Measurements from ENCODE around the gene CHGA.

The CHGA gene

GRCh38 chr14:92968291-92969020 is 45.5 kb downstream of the CHGA start:
- TF ChIP-seq, protein P1, sequence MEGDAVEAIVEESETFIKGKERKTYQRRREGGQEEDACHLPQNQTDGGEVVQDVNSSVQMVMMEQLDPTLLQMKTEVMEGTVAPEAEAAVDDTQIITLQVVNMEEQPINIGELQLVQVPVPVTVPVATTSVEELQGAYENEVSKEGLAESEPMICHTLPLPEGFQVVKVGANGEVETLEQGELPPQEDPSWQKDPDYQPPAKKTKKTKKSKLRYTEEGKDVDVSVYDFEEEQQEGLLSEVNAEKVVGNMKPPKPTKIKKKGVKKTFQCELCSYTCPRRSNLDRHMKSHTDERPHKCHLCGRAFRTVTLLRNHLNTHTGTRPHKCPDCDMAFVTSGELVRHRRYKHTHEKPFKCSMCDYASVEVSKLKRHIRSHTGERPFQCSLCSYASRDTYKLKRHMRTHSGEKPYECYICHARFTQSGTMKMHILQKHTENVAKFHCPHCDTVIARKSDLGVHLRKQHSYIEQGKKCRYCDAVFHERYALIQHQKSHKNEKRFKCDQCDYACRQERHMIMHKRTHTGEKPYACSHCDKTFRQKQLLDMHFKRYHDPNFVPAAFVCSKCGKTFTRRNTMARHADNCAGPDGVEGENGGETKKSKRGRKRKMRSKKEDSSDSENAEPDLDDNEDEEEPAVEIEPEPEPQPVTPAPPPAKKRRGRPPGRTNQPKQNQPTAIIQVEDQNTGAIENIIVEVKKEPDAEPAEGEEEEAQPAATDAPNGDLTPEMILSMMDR (IDR thresholded peaks at IDR 0.05; ENCODE audit: insufficient read depth, low read length, missing control alignments), result no peak
- POLR2A ChIA-PET, result no interaction called here
- CTCF ChIA-PET, result interaction anchor here (1.0 to 4.4 kb wide), 5 partner anchors 16 to 192 kb away, joined by 3 to 20 read pairs (median 5); no protein-coding TSS in a partner anchor
- no peak overlapping the region for H3K4me3 ChIP-seq (ENCODE audit: low read depth, low read length)
- DNase-seq (ENCODE audit: low read depth, low spot score), result no peak

DNA sequence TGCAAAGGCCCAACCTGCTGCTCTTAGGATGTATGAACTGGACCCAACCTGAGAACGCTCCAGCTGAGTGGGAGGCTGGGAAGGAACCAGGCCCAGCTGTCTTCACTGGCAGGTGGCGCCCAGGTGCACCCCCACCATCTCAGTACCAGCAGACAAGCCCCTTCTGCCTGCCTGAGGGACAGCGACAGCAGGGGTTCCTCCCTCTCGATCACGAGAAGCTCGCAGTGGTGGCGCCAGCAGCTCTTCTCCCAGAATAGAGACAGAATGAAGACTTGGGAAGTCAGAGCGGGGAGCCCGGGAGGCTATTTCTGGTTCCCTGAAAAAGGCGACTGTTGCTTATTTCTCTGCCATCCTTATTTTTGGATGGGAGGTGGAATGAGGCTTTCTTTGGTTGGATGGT is 46.5 kb downstream of the CHGA start:
- POLR2A ChIA-PET, result no interaction called here

GRCh38 chr14:92969871-92970270 is 46.9 kb downstream of the CHGA start:
- ChIA-PET CTCF (interaction anchor here (1.4 to 4.4 kb wide), 3 partner anchors 17 to 147 kb away, joined by 5 to 20 read pairs (median 9); no protein-coding TSS in a partner anchor), POLR2A (no interaction called here)
- DNase-seq (ENCODE audit: low read depth, low spot score), result no peak
- no peak overlapping the region for H3K4me3 ChIP-seq (ENCODE audit: low read depth, low read length)
- TF ChIP-seq, protein P1 (IDR thresholded peaks at IDR 0.05; ENCODE audit: insufficient read depth, low read length, missing control alignments), result no peak

More for the DNA sequence above, 46.5 kb downstream of the CHGA start:
- DNase-seq (ENCODE audit: low read depth, low spot score), result no peak
- TF ChIP-seq, protein P1 (IDR thresholded peaks at IDR 0.05; ENCODE audit: insufficient read depth, low read length, missing control alignments), result no peak
- H3K4me3 ChIP-seq (ENCODE audit: low read depth, low read length), result no peak overlapping the region
- CTCF ChIA-PET, result interaction anchor here (1.0 to 4.4 kb wide), 4 partner anchors 17 to 191 kb away, joined by 3 to 20 read pairs (median 7); no protein-coding TSS in a partner anchor

DNA sequence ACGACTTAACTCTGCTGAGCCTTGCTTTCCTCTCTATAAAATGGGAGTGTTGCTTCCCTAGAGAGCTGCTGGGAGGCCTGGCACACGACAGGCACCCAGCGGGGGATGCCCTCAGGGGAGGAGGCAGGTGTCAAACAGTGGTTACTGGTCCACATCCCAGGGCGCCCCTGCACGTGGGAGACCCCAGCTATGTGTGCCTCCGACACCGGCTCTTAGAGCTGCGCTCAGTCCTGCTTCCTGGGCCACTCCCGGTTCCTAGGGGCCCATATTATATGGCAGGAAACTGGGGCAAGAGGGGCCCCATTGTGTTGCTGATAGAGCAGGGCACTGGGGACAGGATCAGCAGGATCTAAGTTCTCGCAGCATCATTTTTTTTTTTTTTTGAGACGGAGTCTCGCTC is 47.3 kb downstream of the CHGA start:
- CTCF ChIA-PET, result interaction anchor here (1.8 to 4.4 kb wide), 2 partner anchors 18 to 143 kb away, joined by 9 to 20 read pairs; no protein-coding TSS in a partner anchor
- DNase-seq (ENCODE audit: low read depth, low spot score), result no peak
- H3K4me3 ChIP-seq (ENCODE audit: low read depth, low read length), result no peak overlapping the region
- TF ChIP-seq, protein P1 (IDR thresholded peaks at IDR 0.05; ENCODE audit: insufficient read depth, low read length, missing control alignments), result no peak
- POLR2A ChIA-PET, result no interaction called here

DNA sequence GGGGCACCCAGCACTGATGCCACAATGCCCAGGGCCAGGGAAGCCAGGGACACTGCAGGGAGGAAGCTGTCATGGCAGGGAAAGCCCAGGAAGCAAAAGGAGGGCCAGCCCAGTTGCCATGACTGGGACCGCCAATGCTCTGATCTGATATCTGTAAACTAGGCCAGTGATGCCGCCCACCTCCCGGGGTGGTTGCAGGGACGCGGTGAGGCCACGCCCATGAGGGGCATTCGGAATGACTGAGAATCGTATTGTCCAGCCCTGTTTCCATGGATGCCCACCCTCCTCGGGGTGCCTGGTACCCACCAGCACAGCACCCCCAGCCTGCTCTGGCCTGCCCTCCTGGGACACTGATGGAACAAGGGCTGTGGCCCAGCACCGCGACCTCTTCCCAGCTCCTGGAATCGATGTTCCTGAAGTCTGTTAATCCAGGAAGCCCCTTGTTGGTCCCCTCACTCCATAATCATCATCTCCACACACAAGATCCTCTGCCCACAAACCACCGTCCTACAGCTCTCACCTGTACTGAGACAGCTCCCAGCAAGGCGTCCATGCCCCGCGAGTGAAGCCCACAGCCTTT is 48.7 kb downstream of the CHGA start:
- CTCF ChIA-PET, result interaction anchor here (0.6 kb wide), 1 partner anchor 165 kb away, joined by 3 read pairs; no protein-coding TSS in a partner anchor
- H3K4me3 ChIP-seq (ENCODE audit: low read depth, low read length), result no peak overlapping the region
- POLR2A ChIA-PET, result no interaction called here
- TF ChIP-seq, protein P1 (IDR thresholded peaks at IDR 0.05; ENCODE audit: insufficient read depth, low read length, missing control alignments), result no peak
- no peak for DNase-seq (ENCODE audit: low read depth, low spot score)

GRCh38 chr14:92973261-92973797 is 50.4 kb downstream of the CHGA start:
- DNase-seq (ENCODE audit: low read depth, low spot score), result no peak
- no peak overlapping the region for H3K4me3 ChIP-seq (ENCODE audit: low read depth, low read length)
- CTCF ChIA-PET, result interaction anchor here (1.4 kb wide), 1 partner anchor 8 kb away, joined by 5 read pairs; no protein-coding TSS in a partner anchor
- POLR2A ChIA-PET, result no interaction called here
- TF ChIP-seq, protein P1 (IDR thresholded peaks at IDR 0.05; ENCODE audit: insufficient read depth, low read length, missing control alignments), result peak; percentile 56

All from AG04449 (cell line).